ENCODE data around the gene SLC9A5.

DNA sequence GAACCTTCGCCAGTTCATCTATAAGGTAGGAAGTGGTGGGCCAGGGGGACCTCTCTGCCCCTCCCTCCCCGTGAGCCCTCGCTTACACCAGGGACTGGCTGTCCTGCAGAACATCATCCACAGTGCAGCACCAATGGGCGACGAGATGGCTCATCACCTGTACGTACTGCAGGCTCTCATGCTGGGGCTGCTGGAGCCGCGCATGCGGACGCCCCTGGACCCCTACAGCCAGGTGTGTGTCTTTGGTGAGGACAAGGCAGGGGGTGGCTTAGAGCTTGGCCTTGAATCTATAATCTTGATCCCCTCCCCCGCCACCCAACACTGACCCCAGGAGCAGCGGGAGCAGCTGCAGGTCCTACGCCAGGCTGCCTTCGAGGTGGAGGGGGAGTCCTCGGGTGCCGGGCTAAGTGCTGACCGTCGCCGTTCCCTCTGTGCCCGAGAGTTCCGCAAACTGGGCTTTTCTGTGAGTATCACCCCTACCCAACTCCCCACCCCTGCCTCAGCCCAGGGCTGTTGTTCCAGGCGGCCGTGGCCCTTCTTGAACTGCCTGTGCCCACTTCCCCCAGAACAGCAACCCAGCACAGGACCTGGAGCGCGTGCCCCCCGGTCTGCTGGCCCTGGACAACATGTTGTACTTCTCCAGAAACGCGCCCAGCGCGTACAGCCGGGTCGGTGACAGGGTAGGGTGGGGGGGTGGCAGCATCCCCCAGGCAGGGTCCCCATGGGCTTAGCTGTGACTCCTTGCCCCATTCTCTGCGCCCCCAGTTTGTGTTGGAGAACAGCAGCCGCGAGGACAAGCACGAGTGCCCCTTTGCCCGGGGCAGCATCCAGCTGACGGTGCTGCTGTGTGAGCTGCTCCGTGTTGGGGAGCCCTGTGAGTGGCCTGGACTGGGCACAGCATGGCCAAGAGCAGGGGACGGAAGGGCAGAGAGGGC, 47.1 kb upstream of the SLC9A5 start:
- TF ChIP-seq, protein P1, sequence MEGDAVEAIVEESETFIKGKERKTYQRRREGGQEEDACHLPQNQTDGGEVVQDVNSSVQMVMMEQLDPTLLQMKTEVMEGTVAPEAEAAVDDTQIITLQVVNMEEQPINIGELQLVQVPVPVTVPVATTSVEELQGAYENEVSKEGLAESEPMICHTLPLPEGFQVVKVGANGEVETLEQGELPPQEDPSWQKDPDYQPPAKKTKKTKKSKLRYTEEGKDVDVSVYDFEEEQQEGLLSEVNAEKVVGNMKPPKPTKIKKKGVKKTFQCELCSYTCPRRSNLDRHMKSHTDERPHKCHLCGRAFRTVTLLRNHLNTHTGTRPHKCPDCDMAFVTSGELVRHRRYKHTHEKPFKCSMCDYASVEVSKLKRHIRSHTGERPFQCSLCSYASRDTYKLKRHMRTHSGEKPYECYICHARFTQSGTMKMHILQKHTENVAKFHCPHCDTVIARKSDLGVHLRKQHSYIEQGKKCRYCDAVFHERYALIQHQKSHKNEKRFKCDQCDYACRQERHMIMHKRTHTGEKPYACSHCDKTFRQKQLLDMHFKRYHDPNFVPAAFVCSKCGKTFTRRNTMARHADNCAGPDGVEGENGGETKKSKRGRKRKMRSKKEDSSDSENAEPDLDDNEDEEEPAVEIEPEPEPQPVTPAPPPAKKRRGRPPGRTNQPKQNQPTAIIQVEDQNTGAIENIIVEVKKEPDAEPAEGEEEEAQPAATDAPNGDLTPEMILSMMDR (conservative IDR thresholded peaks at IDR 0.05 in 1 of 2, IDR thresholded peaks at IDR 0.05 in 1 of 2; ENCODE audit: extremely low read depth in 1 of 2, insufficient read depth in 1 of 2, low read depth in 1 of 2, low read length in 2 of 2): no peak
- no peak for TF ChIP-seq EZH2 (IDR thresholded peaks at IDR 0.05; ENCODE audit: borderline replicate concordance, low read length)

All from mammary epithelial cell (primary cell).